NCI-H2227 treated with DMSO at 0.1 percent for 48 hours (cell line): ENCODE results near the gene KIF7.
"Not testable (repeated sequence)": the region's sequence is repeated elsewhere in the genome, so short reads cannot be mapped to it uniquely, and the experiment has no call there.

Source experiments
- DNase-seq: peaks from one replicate; lab custom pipeline; 2025; lab: John Stamatoyannopoulos, UW

The KIF7 gene

GRCh38 chr15:89614164-89614563, 41.1 kb downstream of the KIF7 start:
- no peak for DNase-seq

GRCh38 chr15:89613031-89613430, 42.2 kb downstream of the KIF7 start:
- DNase-seq: no peak

GRCh38 chr15:89611317-89611716, 44.0 kb downstream of the KIF7 start:
- DNase-seq: no peak

DNA sequence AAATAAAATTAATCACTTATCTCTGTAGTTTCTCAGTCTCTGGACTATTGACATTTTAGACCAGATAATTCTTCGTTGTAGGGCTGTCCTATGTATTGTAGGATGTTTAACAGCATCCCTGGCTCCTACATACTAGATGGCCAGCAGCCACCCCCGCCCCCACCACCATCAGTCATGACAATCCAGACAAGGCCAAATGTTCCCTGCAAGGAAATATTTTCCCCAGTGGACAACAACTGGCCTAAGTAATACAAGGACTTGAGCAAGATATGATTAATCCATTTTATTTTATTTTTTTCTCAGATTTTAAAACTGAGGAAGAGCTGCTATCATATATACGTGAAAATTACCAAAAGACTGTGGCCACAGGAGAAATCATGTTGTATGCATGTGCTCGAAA, 56.2 kb downstream of the KIF7 start:
- DNase-seq: no peak

DNA sequence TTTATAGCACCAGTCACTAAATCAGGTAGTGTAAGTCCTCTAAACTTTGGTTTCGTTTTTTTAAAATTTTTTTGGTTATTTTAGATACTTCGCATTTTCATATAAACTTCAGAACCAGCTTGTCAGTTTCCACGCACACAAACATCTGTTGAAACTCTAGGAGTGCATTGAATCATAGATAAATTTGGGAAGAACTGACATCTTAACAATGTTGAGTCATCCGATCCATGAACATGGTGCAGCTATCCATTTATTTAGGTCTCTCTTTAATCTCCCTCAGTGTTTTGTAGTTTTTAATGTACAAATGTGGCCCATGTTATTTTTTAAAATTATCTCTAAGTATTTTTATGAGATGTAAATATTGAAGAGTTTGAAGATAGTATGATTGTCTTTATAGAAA, 62.2 kb downstream of the KIF7 start:
- no peak for DNase-seq

DNA sequence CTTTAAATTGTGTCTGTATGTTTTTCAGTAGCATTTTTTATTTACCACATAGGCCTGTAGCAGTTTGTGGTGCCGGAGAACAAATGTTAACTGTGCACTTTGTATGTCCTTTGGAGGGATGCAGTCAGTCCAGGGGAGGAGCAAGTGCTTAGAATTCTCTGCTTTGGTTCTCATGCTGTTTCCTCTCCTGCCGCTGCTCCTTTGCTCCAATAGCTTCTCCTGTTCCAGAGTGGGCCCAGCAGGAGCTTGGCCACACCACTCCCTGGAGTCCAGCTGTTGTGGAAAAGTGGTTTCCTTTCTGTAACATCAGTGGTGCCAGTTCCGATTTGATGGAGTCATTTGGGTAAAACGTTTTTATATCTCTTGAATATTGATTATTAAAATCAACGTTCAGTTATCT, 63.4 kb downstream of the KIF7 start:
- DNase-seq: no peak

DNA sequence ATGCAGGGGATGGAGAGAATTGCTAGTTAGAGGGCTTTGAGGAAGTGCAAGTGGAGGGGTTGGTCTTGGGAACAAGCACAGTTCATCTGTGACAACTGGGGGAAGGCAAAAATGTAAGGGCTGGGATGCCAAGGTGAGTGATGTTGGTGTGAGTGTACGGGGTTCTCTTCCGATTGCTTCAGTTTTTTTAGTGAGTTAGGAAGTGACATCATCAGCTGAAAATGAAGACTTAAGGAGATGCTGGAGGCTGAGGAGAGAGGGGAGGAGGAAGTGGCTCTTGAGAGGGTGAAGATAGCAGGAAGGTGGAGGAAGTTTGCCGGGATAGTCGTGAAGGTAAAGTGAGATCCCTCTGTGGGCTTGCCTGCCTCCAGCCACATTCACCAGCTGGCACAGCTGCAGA, 67.3 kb downstream of the KIF7 start:
- DNase-seq: no peak

DNA sequence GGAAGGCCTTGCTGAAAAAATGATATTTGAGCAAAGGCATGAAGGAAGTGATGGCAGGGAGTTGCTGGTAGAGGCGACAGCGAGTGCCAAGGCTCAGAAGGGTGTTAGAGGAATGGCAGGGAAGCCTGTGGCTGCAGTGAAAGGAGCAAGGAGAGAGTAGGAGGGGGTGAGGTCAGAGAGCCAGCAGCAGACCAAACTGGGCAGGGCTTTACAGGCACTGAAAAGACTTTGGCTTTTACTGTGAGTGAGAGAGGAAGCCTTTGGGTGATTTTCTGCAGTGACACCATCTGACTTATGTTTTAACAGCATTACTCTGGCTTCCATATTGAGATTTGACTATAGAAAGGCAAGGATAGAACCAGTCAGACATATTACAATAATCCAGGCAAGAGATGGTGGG, 68.6 kb downstream of the KIF7 start:
- DNase-seq: no peak

DNA sequence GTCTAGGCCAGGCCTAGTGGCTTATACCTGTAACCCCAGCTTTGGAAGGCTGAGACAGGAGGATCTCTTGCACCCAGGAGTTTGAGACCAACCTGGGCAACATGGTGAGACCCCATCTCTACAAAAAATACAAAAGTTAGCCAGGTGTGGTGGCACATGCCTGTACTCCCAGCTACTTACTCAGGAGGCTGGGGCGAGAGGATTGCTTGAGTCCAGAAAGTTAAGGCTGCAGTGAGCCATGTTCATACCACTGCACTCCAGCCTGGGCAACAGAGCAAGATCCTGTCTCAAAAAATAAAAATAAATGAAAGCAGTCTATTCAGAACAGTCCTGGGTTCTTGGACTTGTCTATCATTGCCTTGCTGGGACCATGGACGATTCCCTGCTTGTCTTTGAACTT, 74.5 kb downstream of the KIF7 start:
- DNase-seq: not testable (repeated sequence)

DNA sequence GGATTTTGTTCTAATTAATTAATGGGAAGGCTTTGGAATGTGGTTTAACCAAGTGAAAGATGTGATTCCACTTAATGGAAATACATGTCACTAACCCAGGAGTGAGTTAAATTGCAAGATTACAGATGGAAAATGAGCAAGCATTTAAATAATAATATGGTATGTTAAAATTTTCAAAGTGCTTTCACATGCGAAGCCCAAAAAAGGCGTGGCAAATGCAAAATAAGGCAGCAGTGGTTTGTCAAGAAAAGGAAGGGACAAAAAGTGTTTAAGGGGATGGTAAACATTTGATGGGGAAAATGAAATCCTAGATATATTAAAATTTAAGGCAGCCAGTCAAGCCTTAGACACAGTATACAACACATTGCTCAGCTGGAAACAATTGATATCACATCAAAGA, 77.1 kb downstream of the KIF7 start:
- DNase-seq: no peak
